Vagina (tissue), 2 donors: Measurements from ENCODE around the gene RASAL2. TPM values are rescaled to one million over a fixed set of nuclear protein-coding genes. Genes with fewer than 3 reads are reported as not detected.

Source experiments
- DNase-seq, 2 donors: peaks; one replicate each; pipeline ENCODE4 v3.0.0-alpha.2; 2017; ENCODE audit errors: extremely low spot score in 2 of 2
- H3K27ac ChIP-seq: fragments of 200-600 bp; sonication (generic); one replicate; pipeline ENCODE4 v1.5.1; 2019
- H3K27me3 ChIP-seq: fragments of 200-600 bp; sonication (generic); one replicate; pipeline ENCODE4 v1.5.1; 2019
- H3K36me3 ChIP-seq, 2 donors: fragments of 200-600 bp; sonication (generic); one replicate each; pipeline ENCODE4 v1.5.1; 2017 to 2019
- H3K4me1 ChIP-seq: fragments of 200-600 bp; sonication (generic); one replicate; pipeline ENCODE4 v1.5.1; 2019
- H3K4me3 ChIP-seq, 2 donors: fragments of 200-600 bp; sonication (generic); 1 replicate in 1 of 2; 2 replicates in 1 of 2; pipeline ENCODE4 v1.5.1; 2016 to 2019
- H3K9me3 ChIP-seq: fragments of 200-600 bp; sonication (generic); one replicate; pipeline ENCODE4 v1.5.1; 2019
- POLR2A ChIP-seq, 2 donors: fragments of 450-650 bp; IDR thresholded peaks; one replicate each; pipeline ENCODE4 v1.6.1; 2017; ENCODE audit warnings: antibody characterized with exemption in 2 of 2, mild to moderate bottlenecking in 2 of 2, moderate library complexity in 2 of 2
- POLR2AphosphoS5 ChIP-seq, 2 donors: sonication (generic); formaldehyde crosslinking; IDR thresholded peaks; one replicate each; pipeline ENCODE4 v1.9.0; 2017; ENCODE audit warnings: antibody characterized with exemption in 2 of 2, mild to moderate bottlenecking in 2 of 2, low read depth in 1 of 2; ENCODE audit not compliant: insufficient read depth in 1 of 2
- intact Hi-C: fragments of 100-400 bp; cut with DNase I; formaldehyde crosslinking; loops from one replicate; pipeline ENCODE4 v1.15.1; 2023
- total RNA-seq: library from RNA; depleted of rRNA; stranded (reverse); fragments of >200 nt; gene quantifications from one replicate; pipeline ENCODE4 v1.2.3, GENCODE V29; 2016
- TF ChIP-seq, protein P1 (sequence below), 3 experiments: fragments of 450-650 bp in 2 of 3; fragments of 200-600 bp in 1 of 3; sonication (generic) in 1 of 3; IDR thresholded peaks; one replicate each; pipeline ENCODE4 v1.5.1; 2017 to 2019; ENCODE audit warnings: antibody characterized with exemption in 3 of 3, mild to moderate bottlenecking in 2 of 3, moderate library complexity in 2 of 3

RASAL2 gene
- total RNA-seq, 1 donor from 2014 or later, result 25.5 TPM

DNA sequence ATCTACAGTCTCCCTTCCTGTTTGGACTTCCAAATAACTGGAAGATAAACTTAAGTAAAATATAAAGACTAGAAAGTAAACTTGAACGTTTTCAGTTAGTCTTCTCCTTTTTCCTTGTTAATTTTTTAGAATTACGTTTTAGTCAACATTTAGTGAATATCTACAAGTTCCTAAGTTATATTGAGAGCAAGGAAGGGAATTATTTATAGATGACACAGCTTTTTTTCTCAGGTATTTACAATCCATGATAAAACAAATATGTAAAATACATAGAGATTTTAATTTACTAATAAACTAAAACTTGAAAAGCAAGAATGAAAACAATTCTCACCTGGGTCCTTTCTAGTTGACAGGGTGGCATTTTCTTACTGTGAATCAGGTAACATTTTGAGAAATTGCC is 313.3 kb downstream of the RASAL2 start:
- TF ChIP-seq POLR2AphosphoS5 (IDR thresholded peaks at IDR 0.05; ENCODE audit: insufficient read depth in 1 of 2, low read depth in 1 of 2), result no peak
- TF ChIP-seq POLR2A (IDR thresholded peaks at IDR 0.05), result no peak
- TF ChIP-seq, protein P1, sequence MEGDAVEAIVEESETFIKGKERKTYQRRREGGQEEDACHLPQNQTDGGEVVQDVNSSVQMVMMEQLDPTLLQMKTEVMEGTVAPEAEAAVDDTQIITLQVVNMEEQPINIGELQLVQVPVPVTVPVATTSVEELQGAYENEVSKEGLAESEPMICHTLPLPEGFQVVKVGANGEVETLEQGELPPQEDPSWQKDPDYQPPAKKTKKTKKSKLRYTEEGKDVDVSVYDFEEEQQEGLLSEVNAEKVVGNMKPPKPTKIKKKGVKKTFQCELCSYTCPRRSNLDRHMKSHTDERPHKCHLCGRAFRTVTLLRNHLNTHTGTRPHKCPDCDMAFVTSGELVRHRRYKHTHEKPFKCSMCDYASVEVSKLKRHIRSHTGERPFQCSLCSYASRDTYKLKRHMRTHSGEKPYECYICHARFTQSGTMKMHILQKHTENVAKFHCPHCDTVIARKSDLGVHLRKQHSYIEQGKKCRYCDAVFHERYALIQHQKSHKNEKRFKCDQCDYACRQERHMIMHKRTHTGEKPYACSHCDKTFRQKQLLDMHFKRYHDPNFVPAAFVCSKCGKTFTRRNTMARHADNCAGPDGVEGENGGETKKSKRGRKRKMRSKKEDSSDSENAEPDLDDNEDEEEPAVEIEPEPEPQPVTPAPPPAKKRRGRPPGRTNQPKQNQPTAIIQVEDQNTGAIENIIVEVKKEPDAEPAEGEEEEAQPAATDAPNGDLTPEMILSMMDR (IDR thresholded peaks at IDR 0.05), result no peak
- H3K36me3 ChIP-seq, result no peaks in the 10 kb centered on the region
- no peak overlapping the region for H3K4me3 ChIP-seq
- no peak overlapping the region for H3K27ac ChIP-seq
- H3K9me3 ChIP-seq, result no peaks in the 10 kb centered on the region
- no peaks in the 10 kb centered on the region for H3K27me3 ChIP-seq
- no peak for DNase-seq
- intact Hi-C loops, result no loop called here
- no peaks in the 10 kb centered on the region for H3K4me1 ChIP-seq

DNA sequence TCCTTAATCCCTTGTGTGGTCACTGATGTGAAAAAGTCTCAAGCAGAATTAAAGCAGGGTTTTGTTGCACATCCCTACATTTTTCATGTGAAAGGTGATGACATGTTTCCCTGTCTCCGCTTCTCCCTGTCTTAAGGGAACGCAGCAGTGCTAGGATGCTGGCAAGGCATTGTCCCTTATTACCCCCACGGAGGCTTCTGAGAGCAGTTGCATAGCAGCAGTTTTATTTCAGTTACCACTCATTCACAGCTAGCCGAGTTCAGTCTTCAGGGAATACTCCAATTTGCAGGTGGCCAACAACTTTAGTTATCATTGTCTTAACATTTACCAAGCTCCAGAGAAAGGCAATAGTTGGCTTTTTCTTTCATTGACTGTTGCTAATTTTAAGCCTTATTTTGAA is 313.8 kb downstream of the RASAL2 start:
- no peak for DNase-seq
- no peaks in the 10 kb centered on the region for H3K36me3 ChIP-seq
- intact Hi-C loops, result no loop called here
- no peak overlapping the region for H3K27ac ChIP-seq
- H3K4me1 ChIP-seq, result no peaks in the 10 kb centered on the region
- H3K27me3 ChIP-seq, result no peaks in the 10 kb centered on the region
- no peak overlapping the region for H3K4me3 ChIP-seq
- no peak for TF ChIP-seq POLR2A (IDR thresholded peaks at IDR 0.05)
- TF ChIP-seq POLR2AphosphoS5 (IDR thresholded peaks at IDR 0.05; ENCODE audit: insufficient read depth in 1 of 2, low read depth in 1 of 2), result no peak
- TF ChIP-seq, protein P1 (IDR thresholded peaks at IDR 0.05), result no peak
- H3K9me3 ChIP-seq, result no peaks in the 10 kb centered on the region

DNA sequence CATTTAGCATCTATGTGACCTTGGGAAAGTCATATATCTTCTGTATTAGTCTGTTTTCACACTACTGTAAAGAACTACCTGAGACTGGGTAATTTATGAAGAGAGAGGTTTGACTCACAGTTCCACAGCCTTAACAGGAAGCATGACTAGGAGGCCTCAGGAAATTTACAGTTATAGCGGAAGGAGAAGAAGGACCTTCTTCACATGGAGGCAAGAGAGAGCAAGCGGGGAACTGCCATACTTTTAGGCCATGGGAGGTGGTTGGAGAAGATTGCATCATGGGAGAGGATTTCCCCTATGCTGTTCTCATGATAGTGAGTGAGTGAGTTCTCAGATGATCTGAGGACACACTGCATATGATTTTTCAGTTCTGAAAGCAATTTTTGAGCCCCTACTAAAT is 315.0 kb downstream of the RASAL2 start:
- no peak for DNase-seq
- Histone ChIP-seq H3K27me3 (no peaks in the 10 kb centered on the region), H3K4me3 (no peak overlapping the region), H3K9me3 (no peaks in the 10 kb centered on the region), H3K27ac (no peak overlapping the region), H3K4me1 (no peaks in the 10 kb centered on the region), H3K36me3 (no peaks in the 10 kb centered on the region)
- intact Hi-C loops, result no loop called here
- no peak for TF ChIP-seq POLR2A (IDR thresholded peaks at IDR 0.05)
- TF ChIP-seq, protein P1 (IDR thresholded peaks at IDR 0.05), result no peak
- no peak for TF ChIP-seq POLR2AphosphoS5 (IDR thresholded peaks at IDR 0.05; ENCODE audit: insufficient read depth in 1 of 2, low read depth in 1 of 2)

DNA sequence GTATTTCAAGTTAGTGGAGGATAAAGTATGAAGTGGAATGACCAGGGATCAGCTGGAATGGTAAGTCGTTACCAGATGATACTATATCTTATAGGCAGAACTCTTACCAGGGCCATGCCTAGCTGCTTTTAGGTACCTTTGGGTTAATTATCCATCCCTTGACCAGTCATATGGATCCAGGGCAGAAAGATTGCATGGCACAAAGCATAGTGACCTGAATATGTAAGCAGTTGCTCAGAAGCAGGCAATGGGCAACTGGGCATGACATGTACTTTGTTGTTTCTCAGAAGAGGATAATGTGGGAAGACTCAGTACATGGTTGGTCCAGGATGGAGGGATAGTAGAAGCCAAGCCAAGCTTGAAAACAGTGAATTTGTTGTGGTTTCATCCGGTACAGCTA is 315.6 kb downstream of the RASAL2 start:
- Histone ChIP-seq H3K4me3 (no peak overlapping the region), H3K9me3 (no peaks in the 10 kb centered on the region), H3K27ac (no peak overlapping the region), H3K4me1 (no peaks in the 10 kb centered on the region), H3K27me3 (no peaks in the 10 kb centered on the region), H3K36me3 (no peaks in the 10 kb centered on the region)
- no peak for DNase-seq
- no peak for TF ChIP-seq POLR2A (IDR thresholded peaks at IDR 0.05)
- TF ChIP-seq, protein P1 (IDR thresholded peaks at IDR 0.05), result no peak
- no peak for TF ChIP-seq POLR2AphosphoS5 (IDR thresholded peaks at IDR 0.05; ENCODE audit: insufficient read depth in 1 of 2, low read depth in 1 of 2)
- intact Hi-C loops, result no loop called here

DNA sequence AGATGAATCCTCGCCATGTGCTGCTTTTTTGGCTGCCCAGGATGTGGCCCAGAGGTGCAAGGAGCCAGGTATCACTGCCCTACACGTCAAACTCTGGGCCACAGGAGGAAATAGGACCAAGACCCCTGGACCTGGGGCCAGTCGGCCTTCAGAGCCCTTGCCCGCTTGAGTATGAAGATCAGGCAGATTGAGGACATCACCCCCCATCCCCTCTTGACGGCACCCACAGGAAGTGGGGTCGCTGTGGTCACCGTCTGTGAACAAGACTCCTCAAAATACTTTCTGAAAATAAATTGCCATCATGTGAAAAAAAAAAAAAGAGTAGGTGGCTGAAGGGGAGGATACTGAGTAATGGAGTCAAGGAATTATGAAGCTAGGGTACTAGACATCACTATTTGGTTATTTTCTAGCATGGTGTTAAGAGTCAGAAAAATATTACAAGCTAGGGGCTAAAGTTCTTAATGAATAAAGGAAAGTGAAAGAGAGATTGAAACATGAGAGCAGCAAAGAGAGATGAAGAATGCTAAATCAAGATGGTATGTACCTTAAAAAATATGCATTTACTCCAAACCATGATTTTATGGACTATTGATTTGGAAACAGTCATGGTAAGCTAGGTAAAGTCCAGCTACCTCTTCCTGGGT is 318.0 kb downstream of the RASAL2 start:
- Histone ChIP-seq H3K27ac (no peak overlapping the region), H3K36me3 (no peaks in the 10 kb centered on the region), H3K4me3 (no peak overlapping the region), H3K4me1 (no peaks in the 10 kb centered on the region), H3K9me3 (no peaks in the 10 kb centered on the region), H3K27me3 (no peaks in the 10 kb centered on the region)
- DNase-seq, result no peak
- intact Hi-C loops, result no loop called here
- TF ChIP-seq POLR2AphosphoS5 (IDR thresholded peaks at IDR 0.05; ENCODE audit: insufficient read depth in 1 of 2, low read depth in 1 of 2), result no peak
- no peak for TF ChIP-seq POLR2A (IDR thresholded peaks at IDR 0.05)
- TF ChIP-seq, protein P1 (IDR thresholded peaks at IDR 0.05), result no peak
